GM12872 (cell line): Measurements from ENCODE around the gene TMEM213.

ENCODE experiments used
- TF ChIP-seq, protein P1 (sequence below): IDR thresholded peaks from 3 replicates; pipeline ENCODE4 v1.5.1; 2011; ENCODE audit warnings: low read depth, mild to moderate bottlenecking, low read length, moderate library complexity; ENCODE audit not compliant: insufficient read depth

Gene TMEM213

DNA sequence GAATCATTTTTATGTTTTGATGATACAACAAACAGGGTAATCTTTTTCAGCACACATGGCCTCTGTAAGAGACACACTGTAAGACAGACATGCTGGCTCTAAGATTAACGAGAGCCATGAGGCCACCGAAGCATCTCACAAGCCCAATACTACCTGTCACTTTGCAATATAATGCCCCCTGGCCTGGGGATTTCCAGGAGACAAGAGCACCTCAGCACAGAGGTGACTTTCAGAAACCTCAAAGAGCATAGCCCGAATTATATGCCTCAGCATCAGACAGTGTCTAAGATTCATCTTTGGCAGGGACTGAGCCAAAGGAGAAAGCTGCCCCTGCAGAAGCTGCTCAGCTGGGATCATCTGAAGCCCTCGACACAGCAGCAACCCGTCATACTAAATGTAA is 44.2 kb upstream of the TMEM213 start:
- TF ChIP-seq, protein P1, sequence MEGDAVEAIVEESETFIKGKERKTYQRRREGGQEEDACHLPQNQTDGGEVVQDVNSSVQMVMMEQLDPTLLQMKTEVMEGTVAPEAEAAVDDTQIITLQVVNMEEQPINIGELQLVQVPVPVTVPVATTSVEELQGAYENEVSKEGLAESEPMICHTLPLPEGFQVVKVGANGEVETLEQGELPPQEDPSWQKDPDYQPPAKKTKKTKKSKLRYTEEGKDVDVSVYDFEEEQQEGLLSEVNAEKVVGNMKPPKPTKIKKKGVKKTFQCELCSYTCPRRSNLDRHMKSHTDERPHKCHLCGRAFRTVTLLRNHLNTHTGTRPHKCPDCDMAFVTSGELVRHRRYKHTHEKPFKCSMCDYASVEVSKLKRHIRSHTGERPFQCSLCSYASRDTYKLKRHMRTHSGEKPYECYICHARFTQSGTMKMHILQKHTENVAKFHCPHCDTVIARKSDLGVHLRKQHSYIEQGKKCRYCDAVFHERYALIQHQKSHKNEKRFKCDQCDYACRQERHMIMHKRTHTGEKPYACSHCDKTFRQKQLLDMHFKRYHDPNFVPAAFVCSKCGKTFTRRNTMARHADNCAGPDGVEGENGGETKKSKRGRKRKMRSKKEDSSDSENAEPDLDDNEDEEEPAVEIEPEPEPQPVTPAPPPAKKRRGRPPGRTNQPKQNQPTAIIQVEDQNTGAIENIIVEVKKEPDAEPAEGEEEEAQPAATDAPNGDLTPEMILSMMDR = no peak

DNA sequence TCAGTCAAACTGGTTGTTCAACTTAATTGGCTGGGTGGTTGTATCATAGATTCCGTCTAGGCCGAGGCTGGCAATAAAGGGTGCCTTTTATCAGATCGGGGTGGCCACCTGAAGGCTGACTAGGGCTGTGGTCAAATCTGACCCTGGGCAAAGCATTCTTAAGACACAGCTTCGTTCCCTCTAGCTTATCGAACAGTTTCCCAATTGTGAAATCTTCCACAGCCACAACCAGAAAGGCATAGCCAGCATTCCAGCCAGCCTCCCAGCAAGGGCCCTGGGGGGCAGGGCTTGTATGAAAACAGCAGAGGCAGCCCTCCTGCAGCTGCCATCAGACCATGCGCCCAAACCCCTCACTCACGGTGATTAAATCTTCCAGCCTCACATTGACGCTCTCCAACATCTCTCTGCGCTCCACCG is 42.5 kb upstream of the TMEM213 start:
- TF ChIP-seq, protein P1 = no peak

DNA sequence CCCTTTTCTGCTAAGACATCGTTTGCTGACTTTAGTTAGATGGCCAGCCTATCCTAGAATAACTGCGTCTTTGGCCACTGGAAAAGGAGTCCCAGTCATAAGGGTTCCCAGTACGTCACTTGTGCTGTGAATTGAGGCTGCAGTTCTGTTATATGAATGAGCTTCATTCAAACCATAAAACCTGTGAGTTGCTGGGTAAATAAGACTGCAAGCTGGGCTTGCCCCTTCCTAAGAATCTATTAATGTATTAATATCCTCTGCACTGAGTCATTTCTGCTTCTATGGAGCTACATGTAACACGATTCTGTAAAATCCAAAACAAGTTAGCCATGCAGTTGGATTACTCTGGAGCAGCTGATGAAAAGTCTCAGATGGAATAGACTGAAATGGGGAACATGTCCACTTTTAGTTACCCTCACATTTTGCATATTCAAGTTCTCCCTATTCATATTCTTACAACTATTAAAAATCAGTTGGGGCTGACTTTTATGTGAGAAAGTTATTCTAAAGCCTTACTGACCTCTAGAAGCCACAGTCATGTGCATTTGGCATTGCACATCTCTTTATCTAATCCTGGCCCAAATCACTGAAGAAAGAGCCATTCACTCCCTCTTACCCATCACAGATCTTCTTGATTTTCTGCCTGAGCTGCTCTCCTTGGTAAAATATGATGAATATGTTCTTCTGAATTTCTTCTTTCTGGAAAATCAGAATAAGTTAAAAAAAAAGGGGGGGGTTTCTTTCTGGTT is 41.8 kb upstream of the TMEM213 start:
- TF ChIP-seq, protein P1 = no peak

DNA sequence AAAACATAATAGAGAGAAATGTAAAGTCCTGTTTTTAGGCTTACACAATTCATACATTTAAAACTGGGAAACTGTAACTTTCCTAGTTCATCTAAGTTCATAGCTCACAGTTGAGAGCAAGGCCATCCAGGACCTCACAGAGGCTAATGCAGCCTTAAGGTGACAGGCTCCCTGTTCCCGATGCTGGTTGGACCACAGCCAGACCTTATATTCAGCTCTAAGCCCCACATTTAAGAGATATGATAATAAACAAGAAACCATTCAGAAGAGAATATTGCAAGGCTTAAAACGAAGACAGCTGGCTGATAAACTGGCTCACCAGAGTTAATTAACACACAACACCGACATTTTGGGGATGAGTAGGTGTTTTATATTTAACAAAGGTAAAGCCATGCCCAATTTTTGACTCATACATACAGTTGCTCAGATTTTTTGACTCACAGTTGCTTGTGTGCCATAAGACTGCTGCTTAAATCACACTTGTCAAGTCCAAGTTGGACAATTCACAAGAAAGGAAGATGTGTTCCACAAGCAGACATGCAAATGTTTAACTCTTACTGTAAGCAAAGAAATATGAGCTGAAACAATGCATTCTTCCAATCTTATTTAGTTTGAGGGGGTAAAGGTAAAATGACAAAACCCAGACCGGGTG is 41.1 kb upstream of the TMEM213 start:
- TF ChIP-seq, protein P1 = no peak

DNA sequence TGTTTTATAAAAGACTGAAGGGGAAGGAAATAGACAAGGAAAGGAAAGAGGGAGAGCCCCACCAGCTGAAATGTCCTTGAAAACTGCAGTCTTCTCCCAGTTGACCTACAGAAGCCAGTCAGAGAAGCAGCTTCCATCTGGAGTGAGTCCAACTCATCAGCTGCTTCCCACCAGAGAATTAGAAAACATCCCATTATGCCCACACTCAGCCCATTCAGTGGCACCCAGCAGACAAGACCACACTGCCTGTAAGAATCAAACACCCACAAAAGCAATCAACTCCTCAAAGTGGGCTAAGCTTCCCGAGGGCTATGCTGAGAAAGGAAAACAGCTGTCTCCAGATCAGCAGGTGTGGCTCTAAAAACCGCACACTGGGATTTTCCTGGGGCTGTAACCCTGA is 29.6 kb upstream of the TMEM213 start:
- TF ChIP-seq, protein P1 = no peak

DNA sequence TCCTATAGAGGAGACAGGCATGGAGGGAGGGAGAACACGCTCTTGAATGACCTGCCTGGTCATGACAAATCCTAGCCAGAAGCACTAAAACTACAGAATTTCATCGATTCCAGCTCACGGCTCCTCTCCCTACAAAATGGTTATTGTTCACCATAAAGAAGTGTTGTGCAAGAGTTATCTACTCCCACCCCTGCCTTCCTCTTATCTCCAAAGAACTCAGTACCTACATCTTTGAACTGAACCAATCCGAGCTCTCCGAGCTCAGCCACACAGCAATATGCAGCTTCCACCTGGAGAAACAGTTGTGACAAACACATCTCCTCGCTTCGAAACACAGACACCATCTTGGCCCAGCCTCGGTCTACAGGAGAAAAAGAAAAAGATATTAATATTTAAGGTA is 26.9 kb upstream of the TMEM213 start:
- TF ChIP-seq, protein P1 = no peak

DNA sequence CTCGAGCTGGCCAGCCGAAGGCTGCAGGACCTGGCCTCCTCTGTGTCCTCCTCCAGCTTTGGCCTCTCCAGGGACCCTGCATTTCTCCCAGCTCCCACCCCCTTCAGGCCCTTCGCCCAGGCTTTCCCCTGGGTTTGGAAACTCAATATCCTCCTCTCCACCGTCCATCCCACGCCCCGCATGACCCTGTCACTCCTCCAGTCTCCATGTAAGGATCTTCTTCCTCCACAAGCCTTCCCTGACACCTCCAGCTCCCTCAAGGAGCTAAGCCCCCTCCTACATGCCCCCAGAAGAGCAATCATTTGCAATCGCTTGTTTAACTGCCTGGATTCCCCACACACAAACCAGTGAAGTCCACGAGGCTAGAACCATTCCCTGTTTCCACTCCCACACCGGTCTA is 24.6 kb upstream of the TMEM213 start:
- TF ChIP-seq, protein P1 = no peak
